ENCODE measurements around the gene RNF150. TPM values are rescaled to one million over a fixed set of nuclear protein-coding genes. Genes with fewer than 3 reads are reported as not detected.

The RNF150 gene
- total RNA-seq, 1 donor from 2014 or later, result 31.2 TPM

- Histone ChIP-seq H3K4me3 (no peak overlapping the region), H3K27me3 (no peaks in the 10 kb centered on the region), H3K36me3 (no peaks in the 10 kb centered on the region), H3K4me1 (no peaks in the 10 kb centered on the region), H3K9me3 (no peaks in the 10 kb centered on the region), H3K27ac (no peak overlapping the region)
- TF ChIP-seq CTCF (IDR thresholded peaks at IDR 0.05), result no peak
- no peak for DNase-seq (ENCODE audit: low spot score in 2 of 2)
- intact Hi-C loops (cut with DNase I), result no loop called here
Measured at GRCh38 chr4:140869446-140869845, 263.8 kb downstream of the RNF150 start.

- TF ChIP-seq CTCF (IDR thresholded peaks at IDR 0.05), result no peak
- Histone ChIP-seq H3K9me3 (no peaks in the 10 kb centered on the region), H3K27ac (no peak overlapping the region), H3K4me3 (no peak overlapping the region), H3K4me1 (no peaks in the 10 kb centered on the region), H3K27me3 (no peaks in the 10 kb centered on the region), H3K36me3 (no peaks in the 10 kb centered on the region)
- intact Hi-C loops (cut with DNase I), result no loop called here
- no peak for DNase-seq (ENCODE audit: low spot score in 2 of 2)
Measured at GRCh38 chr4:140867356-140867755, 265.9 kb downstream of the RNF150 start.

- intact Hi-C loops (cut with DNase I), result no loop called here
- Histone ChIP-seq H3K4me1 (no peaks in the 10 kb centered on the region), H3K27ac (no peak overlapping the region), H3K27me3 (no peaks in the 10 kb centered on the region), H3K4me3 (no peak overlapping the region), H3K36me3 (no peaks in the 10 kb centered on the region), H3K9me3 (no peaks in the 10 kb centered on the region)
- TF ChIP-seq CTCF (IDR thresholded peaks at IDR 0.05), result no peak
- DNase-seq (ENCODE audit: low spot score in 2 of 2), result no peak
Measured at GRCh38 chr4:140866492-140867005, 266.7 kb downstream of the RNF150 start.

GRCh38 chr4:140865253-140866217 is 267.7 kb downstream of the RNF150 start:
- Histone ChIP-seq H3K27me3 (no peaks in the 10 kb centered on the region), H3K27ac (no peak overlapping the region), H3K4me1 (no peaks in the 10 kb centered on the region), H3K4me3 (no peak overlapping the region), H3K36me3 (no peaks in the 10 kb centered on the region), H3K9me3 (no peaks in the 10 kb centered on the region)
- no peak for DNase-seq (ENCODE audit: low spot score in 2 of 2)
- TF ChIP-seq CTCF (IDR thresholded peaks at IDR 0.05), result no peak
- intact Hi-C loops (cut with DNase I), result no loop called here

GRCh38 chr4:140863197-140863596 is 270.1 kb downstream of the RNF150 start:
- TF ChIP-seq CTCF (IDR thresholded peaks at IDR 0.05), result no peak
- no peak for DNase-seq (ENCODE audit: low spot score in 2 of 2)
- Histone ChIP-seq H3K27me3 (no peaks in the 10 kb centered on the region), H3K36me3 (no peaks in the 10 kb centered on the region), H3K4me1 (no peaks in the 10 kb centered on the region), H3K27ac (no peak overlapping the region), H3K4me3 (no peak overlapping the region), H3K9me3 (no peaks in the 10 kb centered on the region)
- intact Hi-C loops (cut with DNase I), result loop anchor here (5.0 kb wide), 2 partner anchors 134 to 359 kb away; partner anchors contain the start of gene ZNF330

Measured in ascending aorta (tissue), 2 donors.